HS-27A (cell line): Measurements from ENCODE around the gene RARS2.
"Not testable (repeated sequence)": the region's sequence is repeated elsewhere in the genome, so short reads cannot be mapped to it uniquely, and the experiment has no call there.

Experiments
- DNase-seq: peaks from one replicate; pipeline ENCODE4 v3.0.0-alpha.2; 2012; ENCODE audit warnings: low read depth, missing footprints

RARS2 gene

GRCh38 chr6:87589693-87590416, at the start of gene RARS2, which contains the start of gene ORC3:
Gene RARS2 (minus strand): TSS chr6:87589987. CDS start chr6:87589957, 30 bp downstream.
Gene ORC3 (plus strand): TSS chr6:87590135. CDS start chr6:87590169, 34 bp downstream.
- DNase-seq: peak; percentile 67

DNA sequence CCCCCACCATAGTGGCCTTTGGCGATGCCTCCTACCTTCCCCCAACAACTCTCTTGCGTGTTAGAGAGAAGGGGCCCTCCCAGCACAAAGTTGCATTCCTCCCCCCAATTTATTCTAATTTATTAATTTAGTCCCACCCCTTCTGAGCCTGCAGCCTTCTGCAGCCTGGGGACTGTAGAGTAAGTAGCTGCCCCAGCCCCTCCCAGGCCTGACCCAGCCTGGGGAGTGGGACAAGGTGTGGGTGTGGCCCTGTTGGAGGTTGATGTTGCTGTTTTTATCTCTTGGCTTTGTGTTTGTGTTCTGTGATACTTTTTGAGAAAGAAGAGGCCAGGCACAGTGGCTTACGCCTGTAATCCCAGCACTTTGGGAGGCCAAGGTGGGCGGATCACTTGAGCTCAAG, 49.6 kb upstream of the RARS2 start:
- no peak for DNase-seq

DNA sequence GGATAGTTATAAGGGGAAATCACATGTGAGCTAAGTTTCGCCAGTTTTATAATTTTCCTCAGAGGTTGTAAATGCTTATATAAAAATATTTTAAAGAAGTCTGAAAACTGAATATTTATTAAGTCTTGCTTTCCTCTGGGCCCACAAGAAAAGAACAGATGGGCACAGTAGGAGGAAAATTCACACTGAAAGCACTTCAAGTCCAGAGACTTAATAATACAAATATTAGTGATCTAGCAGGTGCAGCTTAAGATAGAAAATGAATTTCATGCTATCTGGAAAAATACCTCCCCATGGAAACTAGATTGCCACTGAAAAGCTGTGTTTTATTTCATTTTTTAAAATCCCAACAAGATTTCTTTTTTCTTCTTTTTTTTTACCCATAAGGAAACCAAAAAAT, 47.3 kb upstream of the RARS2 start:
- DNase-seq: no peak

DNA sequence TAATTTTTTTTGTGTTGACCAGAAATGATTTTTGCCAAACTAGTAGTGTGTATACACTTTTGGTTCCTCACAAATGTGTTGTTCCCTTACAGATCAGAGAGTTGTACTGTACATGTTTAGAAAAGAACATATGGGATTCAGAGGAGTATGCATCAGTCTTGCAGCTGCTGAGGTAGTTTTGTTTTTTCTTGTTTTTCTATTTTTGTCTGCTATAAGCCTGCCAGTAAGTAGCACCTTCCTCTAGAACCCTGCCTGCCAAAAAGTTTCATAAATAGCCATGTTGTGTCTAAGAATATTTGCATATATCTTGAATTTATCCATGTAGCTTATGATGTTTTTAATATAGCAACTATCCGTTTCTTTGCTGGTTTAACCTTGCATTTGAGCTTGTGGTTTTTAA, 46.5 kb upstream of the RARS2 start:
- DNase-seq: no peak

DNA sequence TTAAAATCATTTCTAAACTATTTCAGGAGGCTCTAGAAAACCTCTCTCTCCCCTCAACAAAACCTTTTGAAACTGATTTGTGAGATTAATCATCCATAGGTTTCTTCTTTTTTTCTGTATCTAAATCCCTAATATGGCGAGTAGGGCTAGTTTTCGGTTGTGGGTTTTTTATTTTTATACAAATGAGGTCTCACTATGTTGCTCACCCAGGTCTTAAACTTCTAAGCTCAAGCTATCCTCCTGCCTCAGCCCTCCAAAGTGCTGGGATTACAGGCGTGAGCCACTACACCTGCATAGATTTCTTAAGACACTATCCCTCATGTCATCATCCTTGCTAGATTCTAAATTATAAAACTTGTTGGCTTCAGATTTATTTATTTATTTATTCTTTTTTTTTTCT, 44.1 kb upstream of the RARS2 start:
- DNase-seq: no peak

GRCh38 chr6:87630746-87631145, 41.0 kb upstream of the RARS2 start:
- no peak for DNase-seq

- no peak for DNase-seq
Observed at GRCh38 chr6:87628881-87629280, 39.1 kb upstream of the RARS2 start.

GRCh38 chr6:87628424-87628823, 38.6 kb upstream of the RARS2 start:
- DNase-seq: no peak

DNA sequence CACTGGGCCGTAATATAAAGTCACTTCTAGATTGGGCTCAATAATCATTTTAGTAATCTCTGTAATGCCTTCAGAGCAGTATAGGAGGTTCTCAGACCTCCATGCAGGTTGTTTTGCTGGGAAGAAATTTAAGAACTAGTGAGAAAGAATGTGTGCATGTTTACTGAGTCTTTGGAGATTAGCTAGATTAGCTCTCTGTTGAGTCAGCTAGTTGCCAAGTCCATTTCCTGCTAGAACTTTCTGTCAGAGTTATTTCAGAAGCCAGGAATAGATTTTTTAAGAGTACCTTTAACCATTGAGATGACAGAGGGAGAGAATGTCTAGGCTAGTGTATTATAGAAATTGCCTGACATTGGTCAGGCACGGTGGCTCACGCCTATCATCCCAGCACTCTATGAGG, 33.5 kb upstream of the RARS2 start:
- no peak for DNase-seq

GRCh38 chr6:87618531-87618930, 28.7 kb upstream of the RARS2 start:
- DNase-seq: no peak

DNA sequence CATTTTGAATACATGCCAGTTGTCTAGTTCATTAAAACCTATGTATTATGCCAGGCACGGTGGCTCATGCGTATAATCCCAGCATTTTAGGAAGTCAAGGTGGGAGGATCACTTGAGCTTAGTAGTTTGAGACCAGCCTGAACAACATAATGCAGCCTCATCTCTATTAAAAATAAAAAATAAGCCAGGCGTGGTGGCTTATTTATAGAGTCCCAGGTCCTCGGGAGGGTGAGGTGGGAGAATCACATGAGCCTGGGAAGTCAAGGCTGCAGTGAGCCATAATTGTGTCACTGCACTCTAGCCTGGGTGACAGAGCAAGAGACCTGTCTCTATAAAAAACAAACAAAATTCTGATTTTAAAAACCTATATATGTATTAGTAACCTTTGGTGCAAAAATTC, 27.6 kb upstream of the RARS2 start:
- no peak for DNase-seq

DNA sequence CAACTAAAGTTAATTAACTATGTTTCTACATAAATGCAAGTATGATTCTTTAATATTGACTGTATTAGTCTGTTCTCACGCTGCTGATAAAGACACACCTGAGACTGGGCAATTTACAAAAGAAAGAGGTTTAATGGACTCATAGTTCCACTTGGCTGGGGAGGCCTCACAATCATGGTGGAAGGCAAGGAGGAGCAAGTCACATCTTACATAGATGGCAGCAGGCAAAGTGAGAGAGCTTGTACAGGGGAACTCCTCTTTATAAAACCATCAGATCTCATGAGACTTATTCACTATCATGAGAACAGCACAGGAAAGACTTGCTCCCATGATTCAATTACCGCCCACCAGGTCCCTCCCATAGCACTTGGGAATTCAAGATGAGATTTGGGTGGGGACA, 23.2 kb upstream of the RARS2 start:
- not testable (repeated sequence) for DNase-seq

- no peak for DNase-seq
Observed at GRCh38 chr6:87608802-87609201, 19.0 kb upstream of the RARS2 start.

- no peak for DNase-seq
Observed at GRCh38 chr6:87606199-87606598, 16.4 kb upstream of the RARS2 start.

- no peak for DNase-seq
Observed at GRCh38 chr6:87600576-87600975, 10.8 kb upstream of the RARS2 start.

DNA sequence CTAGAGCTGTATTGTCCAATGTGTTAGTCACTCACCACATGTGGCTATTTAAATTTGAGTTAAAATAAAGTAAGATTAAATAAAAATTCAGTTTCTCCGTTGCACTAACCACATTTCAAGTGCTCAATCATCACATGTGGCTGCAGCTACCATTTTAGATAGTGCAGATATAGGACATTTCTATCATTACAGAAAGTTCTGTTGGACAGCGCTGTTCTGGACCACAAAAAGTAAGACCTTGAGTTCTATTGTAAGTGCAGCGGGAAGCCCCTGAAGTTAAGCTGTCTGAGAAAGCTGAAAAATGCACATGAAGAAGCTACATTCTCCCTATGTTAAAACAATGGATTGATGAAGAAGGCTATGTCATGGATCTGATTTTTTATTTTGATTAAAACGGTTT, 1.2 kb upstream of the RARS2 start:
- DNase-seq: no peak

GRCh38 chr6:87590417-87590880, 662 bp upstream of the RARS2 start:
- no peak for DNase-seq

DNA sequence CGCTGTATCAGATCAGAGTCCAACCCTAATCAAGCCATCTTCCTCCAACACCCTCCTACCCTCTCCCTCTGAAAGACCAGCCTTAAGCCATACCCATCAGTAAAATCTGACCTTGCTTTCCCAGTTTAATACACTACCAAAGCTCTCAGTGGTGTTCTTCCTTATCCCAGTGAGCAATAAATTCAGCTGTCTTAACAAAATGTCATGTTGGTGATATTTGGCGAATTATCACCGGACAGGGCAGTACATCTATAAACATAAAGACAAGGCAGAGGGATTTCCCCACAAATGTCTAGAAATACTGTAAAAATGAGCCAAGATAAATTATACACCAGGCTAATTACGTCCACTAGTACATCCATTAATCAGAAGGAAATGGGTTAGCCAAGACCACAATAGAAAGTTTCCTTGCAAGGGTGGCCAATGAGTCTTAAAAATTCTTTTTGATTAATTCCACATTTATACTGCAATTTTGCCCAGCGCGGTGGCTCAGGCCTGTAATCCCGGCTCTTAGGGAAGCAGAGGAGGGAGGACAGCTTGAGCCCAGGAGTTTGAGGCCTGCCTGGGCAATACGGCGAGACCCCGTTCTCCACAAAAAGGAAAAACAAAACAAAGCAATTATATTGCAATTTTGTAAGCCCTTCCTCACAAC, 905 bp downstream of the RARS2 start:
- no peak for DNase-seq

- DNase-seq: no peak
Observed at GRCh38 chr6:87586371-87587077, 3.3 kb downstream of the RARS2 start.

DNA sequence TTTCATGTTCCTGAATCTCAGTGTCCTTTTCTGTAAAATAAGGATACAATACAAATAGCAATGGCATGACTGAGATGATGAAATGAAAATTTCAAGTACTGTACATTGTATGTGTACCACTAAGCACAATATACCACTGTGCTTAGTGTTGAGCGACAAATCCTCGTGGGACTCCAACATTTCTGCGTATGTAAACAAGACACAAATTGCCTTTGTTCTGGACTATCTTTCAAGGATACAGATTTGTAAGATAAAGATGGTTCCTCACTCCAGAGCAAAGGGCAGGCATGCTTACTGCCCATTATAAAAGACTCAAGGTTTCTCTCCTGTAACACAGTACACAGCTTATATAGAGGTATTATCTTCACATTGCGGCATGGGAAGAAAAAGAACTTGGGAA, 6.0 kb downstream of the RARS2 start:
- no peak for DNase-seq

GRCh38 chr6:87575423-87575822, 14.4 kb downstream of the RARS2 start:
- DNase-seq: no peak

DNA sequence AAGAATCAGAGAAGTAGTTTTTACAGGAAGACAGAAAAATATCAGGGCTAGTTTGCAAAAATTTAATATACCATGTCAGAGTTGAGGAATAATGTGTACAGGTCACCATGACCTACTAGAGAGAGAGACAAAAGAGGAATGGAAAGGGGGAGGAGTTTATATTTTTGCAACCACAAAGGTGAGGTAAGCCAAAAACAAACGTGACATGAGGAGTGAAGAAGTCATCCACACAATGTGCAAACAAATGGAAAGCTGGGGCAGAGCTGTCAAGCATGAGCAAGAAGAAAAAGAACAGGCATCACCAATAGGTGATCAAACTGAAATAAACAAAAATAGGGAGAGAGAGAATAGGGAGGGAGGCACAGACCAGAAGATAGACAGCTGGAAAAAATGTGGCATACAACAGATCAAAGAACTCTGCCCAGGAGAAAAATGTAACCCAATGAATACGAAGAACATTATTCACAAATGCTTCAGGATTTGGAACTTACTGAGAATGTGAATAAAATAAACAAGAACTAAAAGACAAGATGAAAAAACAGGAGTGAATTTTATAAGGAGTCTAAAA, 15.5 kb downstream of the RARS2 start:
- DNase-seq: no peak
